Activated T-helper 1 cell treated with anti-CD3 and anti-CD28 coated beads, Interleukin-2, amount 50 U/mL, for 16 hours (primary cell): ENCODE results near the gene LGR5.

Source experiments
- DNase-seq, 2 donors: peaks; one replicate each; pipeline ENCODE4 v3.0.0-alpha.2; 2020; ENCODE audit warnings: low read depth in 1 of 2, low spot score in 1 of 2

LGR5 gene

GRCh38 chr12:71591601-71592000, 152.0 kb downstream of the LGR5 start:
- DNase-seq, result no peak

- no peak for DNase-seq
Observed at GRCh38 chr12:71592841-71593240, 153.2 kb downstream of the LGR5 start.

GRCh38 chr12:71594214-71594948, 154.8 kb downstream of the LGR5 start:
- DNase-seq, result no peak

- DNase-seq, result no peak
Observed at GRCh38 chr12:71599210-71599609, 159.6 kb downstream of the LGR5 start.

- no peak for DNase-seq
Observed at GRCh38 chr12:71601546-71601945, 161.9 kb downstream of the LGR5 start.

- DNase-seq, result no peak
Observed at GRCh38 chr12:71602761-71603577, 163.4 kb downstream of the LGR5 start.

GRCh38 chr12:71605039-71605438, 165.4 kb downstream of the LGR5 start:
- DNase-seq, result no peak

GRCh38 chr12:71607494-71608330, 168.1 kb downstream of the LGR5 start:
- no peak for DNase-seq

- DNase-seq, result no peak
Observed at GRCh38 chr12:71610031-71610795, 170.6 kb downstream of the LGR5 start.

- DNase-seq, result no peak
Observed at GRCh38 chr12:71621938-71622337, 182.3 kb downstream of the LGR5 start.

- no peak for DNase-seq
Observed at GRCh38 chr12:71625476-71625875, 185.9 kb downstream of the LGR5 start.

GRCh38 chr12:71626098-71626497, 186.5 kb downstream of the LGR5 start:
- no peak for DNase-seq

GRCh38 chr12:71626768-71627167, 187.2 kb downstream of the LGR5 start:
- DNase-seq, result no peak

- no peak for DNase-seq
Observed at GRCh38 chr12:71627438-71628002, 187.9 kb downstream of the LGR5 start.
